ENCODE results near the gene TMEM191B. TPM values are rescaled to one million over a fixed set of nuclear protein-coding genes. Genes with fewer than 3 reads are reported as not detected.
"Not testable (repeated sequence)": the region's sequence is repeated elsewhere in the genome, so short reads cannot be mapped to it uniquely, and the experiment has no call there.

Gene TMEM191B
- total and polyA plus RNA-seq, 7 experiments from 2014 or later: 1.0 to 4.2 (median 2.5) TPM; not detected in 2

DNA sequence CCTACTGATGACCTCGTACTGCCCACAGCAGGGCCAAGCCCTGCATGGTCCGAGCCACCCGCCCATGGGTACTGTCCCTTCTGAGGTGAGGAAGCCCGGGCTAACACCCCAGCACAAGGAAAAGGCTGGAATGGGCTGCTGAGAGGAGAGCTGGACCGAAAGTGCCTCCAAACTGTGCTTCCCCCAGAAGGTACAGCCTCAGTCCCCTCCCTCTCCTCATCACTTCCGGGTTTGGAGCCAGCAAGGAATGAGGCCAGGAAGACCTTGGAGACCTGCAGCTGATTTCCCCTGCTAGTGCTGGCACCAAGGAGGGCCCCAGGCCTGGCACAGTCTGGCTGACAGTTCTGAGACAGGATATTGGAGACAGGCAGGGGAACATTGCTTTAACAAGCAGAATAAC, 31.3 kb downstream of the TMEM191B start:
- H3K4me1 Mint-ChIP-seq; H3K4me3 Mint-ChIP-seq; H3K9me3 ChIP-seq (ENCODE audit: control insufficient read depth in 2 of 3, low read length in 3 of 3); POLR2A ChIA-PET; H3K36me3 ChIP-seq (ENCODE audit: control insufficient read depth in 2 of 3, insufficient read depth in 3 of 3, low read length in 3 of 3); H3K4me3 ChIP-seq (ENCODE audit: low read length); DNase-seq; H3K4me1 ChIP-seq (ENCODE audit: control insufficient read depth in 2 of 2, insufficient read depth in 2 of 2, low read length in 2 of 2); H3K36me3 Mint-ChIP-seq; ATAC-seq; H3K9me3 Mint-ChIP-seq; H3K27ac Mint-ChIP-seq; intact Hi-C loops (cut with micrococcal nuclease); H3K27ac ChIP-seq (ENCODE audit: low read depth, low read length); CTCF ChIA-PET; H3K27me3 ChIP-seq (ENCODE audit: control insufficient read depth in 2 of 2, insufficient read depth in 2 of 2, low read length in 2 of 2); H3K27me3 Mint-ChIP-seq: not testable (repeated sequence)

DNA sequence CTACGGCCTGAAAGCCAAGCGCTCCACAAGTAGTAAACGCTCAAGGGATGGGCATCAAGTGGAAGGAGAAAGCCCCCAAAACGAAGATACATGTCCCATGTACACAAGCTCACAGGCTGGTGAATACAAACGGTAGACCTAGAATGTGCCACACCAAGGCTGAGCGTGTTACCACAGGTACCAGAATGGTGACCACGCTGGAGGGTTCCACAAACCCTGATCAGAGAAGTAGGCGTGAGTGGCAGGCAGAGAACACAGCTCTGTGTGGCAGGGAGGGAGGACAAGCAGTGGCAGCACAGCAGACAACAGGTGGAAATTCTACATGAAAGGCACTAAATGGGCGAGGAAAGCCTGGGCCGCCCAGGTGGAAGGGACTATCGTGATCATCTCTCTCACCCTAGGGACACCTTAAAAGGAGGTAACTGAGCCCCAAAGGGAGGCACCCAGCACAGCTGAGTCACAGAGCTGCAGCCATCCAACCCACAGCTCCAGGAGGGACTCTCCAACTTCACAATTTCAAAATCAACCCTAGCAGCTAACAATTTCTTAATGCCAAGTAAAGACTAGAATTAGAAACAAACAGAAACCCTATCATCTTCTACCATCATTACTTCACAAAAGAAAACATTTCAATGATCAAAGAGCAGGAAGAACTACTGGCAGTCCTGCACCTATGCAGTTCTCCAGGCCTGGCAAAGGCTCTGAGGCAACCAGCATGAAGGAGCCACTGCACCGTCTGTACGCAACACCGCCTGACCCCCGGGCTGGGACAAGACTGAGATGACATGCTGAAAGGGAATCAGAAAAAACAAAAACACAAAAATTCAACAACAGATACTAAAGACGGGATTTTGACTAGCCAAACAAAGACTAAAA, 32.7 kb downstream of the TMEM191B start:
- H3K4me1 Mint-ChIP-seq; H3K36me3 Mint-ChIP-seq; H3K27me3 Mint-ChIP-seq; POLR2A ChIA-PET; CTCF ChIA-PET; H3K27ac ChIP-seq (ENCODE audit: low read depth, low read length); H3K27ac Mint-ChIP-seq; H3K9me3 ChIP-seq (ENCODE audit: control insufficient read depth in 2 of 3, low read length in 3 of 3); intact Hi-C loops (cut with micrococcal nuclease); H3K36me3 ChIP-seq (ENCODE audit: control insufficient read depth in 2 of 3, insufficient read depth in 3 of 3, low read length in 3 of 3); DNase-seq; H3K4me3 ChIP-seq (ENCODE audit: low read length); H3K4me3 Mint-ChIP-seq; H3K27me3 ChIP-seq (ENCODE audit: control insufficient read depth in 2 of 2, insufficient read depth in 2 of 2, low read length in 2 of 2); H3K9me3 Mint-ChIP-seq; H3K4me1 ChIP-seq (ENCODE audit: control insufficient read depth in 2 of 2, insufficient read depth in 2 of 2, low read length in 2 of 2): not testable (repeated sequence)
- ATAC-seq: peak; percentile 87

DNA sequence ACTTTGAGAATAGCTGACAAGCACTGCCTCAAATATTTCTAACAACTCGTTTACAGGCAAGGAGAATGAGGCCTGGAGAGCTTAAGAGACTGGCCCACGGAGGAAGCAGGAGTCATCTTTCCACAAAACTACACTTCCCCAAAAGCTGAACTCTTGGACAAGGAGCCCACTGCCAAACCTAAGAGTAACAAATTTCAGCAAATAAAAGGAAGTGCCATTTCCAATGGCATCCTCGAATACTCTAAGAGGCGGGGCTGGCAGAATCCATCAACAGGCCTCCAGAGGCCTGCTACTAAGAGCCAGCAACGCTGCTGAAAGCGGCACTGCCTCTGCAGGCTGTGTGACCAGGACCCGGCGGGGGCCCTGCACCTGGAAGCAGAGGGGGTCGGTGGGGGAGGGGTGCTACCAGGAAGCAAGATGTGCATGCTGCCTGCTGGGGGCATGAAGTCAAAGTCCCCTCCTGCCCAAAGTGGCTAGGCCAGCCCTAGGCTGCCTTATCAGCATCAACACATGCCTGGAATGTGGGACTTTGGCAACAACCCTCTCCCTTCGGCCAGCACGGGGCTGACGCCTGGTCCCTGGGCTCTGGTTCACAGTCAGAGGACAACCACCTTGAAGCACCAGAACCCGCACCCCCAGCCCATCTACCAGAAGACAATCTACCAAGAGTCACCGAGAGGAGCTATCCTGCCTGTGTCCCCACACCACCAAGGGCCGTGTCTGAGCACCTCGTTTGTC, 43.1 kb downstream of the TMEM191B start:
- H3K27ac ChIP-seq (ENCODE audit: low read depth, low read length); intact Hi-C loops (cut with micrococcal nuclease); POLR2A ChIA-PET; H3K27me3 Mint-ChIP-seq; H3K4me1 ChIP-seq (ENCODE audit: control insufficient read depth in 2 of 2, insufficient read depth in 2 of 2, low read length in 2 of 2); H3K4me3 ChIP-seq (ENCODE audit: low read length); H3K9me3 ChIP-seq (ENCODE audit: control insufficient read depth in 2 of 3, low read length in 3 of 3); DNase-seq; H3K4me1 Mint-ChIP-seq; H3K27ac Mint-ChIP-seq; H3K4me3 Mint-ChIP-seq; CTCF ChIA-PET; H3K36me3 Mint-ChIP-seq; H3K9me3 Mint-ChIP-seq; H3K36me3 ChIP-seq (ENCODE audit: control insufficient read depth in 2 of 3, insufficient read depth in 3 of 3, low read length in 3 of 3); H3K27me3 ChIP-seq (ENCODE audit: control insufficient read depth in 2 of 2, insufficient read depth in 2 of 2, low read length in 2 of 2): not testable (repeated sequence)
- peak; percentile 10 for ATAC-seq

DNA sequence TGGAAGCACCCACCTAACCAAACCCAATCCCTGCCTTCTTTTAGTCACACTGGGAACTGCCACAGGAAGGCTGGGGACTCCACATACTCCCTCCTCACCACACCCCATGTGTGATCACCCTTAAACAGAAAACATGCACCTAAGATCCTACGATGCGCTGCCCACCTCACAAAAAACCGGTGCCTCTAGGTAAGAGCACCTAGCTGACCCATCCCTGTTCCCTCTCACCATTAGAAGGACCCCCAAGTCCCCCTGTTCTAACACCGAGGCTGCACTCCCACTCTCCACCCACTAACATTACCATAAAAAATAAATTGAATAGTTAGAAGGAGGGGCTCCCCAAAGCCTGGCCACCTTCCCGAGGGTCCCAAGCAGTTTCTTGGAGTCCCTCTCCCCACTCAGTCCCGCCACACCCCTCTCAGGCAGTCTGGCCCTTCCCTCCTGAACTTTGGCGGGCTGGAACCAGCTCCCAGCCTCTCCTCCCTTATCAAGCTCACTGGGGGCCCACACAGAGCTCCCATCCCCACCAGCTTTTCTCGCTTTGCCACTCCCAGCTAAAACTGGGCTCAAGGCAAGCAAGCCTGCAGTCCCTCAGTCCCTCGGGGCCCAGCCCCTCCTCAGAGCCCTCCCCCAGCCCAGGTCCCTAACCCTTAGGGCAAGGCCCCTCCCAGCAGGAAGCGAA, 46.0 kb downstream of the TMEM191B start:
- POLR2A ChIA-PET; H3K36me3 ChIP-seq (ENCODE audit: control insufficient read depth in 2 of 3, insufficient read depth in 3 of 3, low read length in 3 of 3); H3K4me1 ChIP-seq (ENCODE audit: control insufficient read depth in 2 of 2, insufficient read depth in 2 of 2, low read length in 2 of 2); H3K36me3 Mint-ChIP-seq; H3K4me3 ChIP-seq (ENCODE audit: low read length); H3K4me3 Mint-ChIP-seq; H3K9me3 ChIP-seq (ENCODE audit: control insufficient read depth in 2 of 3, low read length in 3 of 3); H3K27ac ChIP-seq (ENCODE audit: low read depth, low read length); CTCF ChIA-PET; H3K4me1 Mint-ChIP-seq; H3K9me3 Mint-ChIP-seq; H3K27me3 Mint-ChIP-seq; DNase-seq; intact Hi-C loops (cut with micrococcal nuclease); H3K27me3 ChIP-seq (ENCODE audit: control insufficient read depth in 2 of 2, insufficient read depth in 2 of 2, low read length in 2 of 2); ATAC-seq: not testable (repeated sequence)
- peak overlapping the region in 2 of 9 donors; percentile 22 to 45 for H3K27ac Mint-ChIP-seq

- H3K4me1 ChIP-seq (ENCODE audit: control insufficient read depth in 2 of 2, insufficient read depth in 2 of 2, low read length in 2 of 2); H3K27me3 ChIP-seq (ENCODE audit: control insufficient read depth in 2 of 2, insufficient read depth in 2 of 2, low read length in 2 of 2); POLR2A ChIA-PET; H3K9me3 Mint-ChIP-seq; H3K9me3 ChIP-seq (ENCODE audit: control insufficient read depth in 2 of 3, low read length in 3 of 3); H3K36me3 ChIP-seq (ENCODE audit: control insufficient read depth in 2 of 3, insufficient read depth in 3 of 3, low read length in 3 of 3); intact Hi-C loops (cut with micrococcal nuclease); H3K4me3 ChIP-seq (ENCODE audit: low read length); DNase-seq; H3K4me3 Mint-ChIP-seq; H3K27me3 Mint-ChIP-seq; H3K4me1 Mint-ChIP-seq; CTCF ChIA-PET; H3K27ac Mint-ChIP-seq; H3K27ac ChIP-seq (ENCODE audit: low read depth, low read length); H3K36me3 Mint-ChIP-seq: not testable (repeated sequence)
- peak; percentile 88 for ATAC-seq
Observed at GRCh38 chr22:18574555-18574954, 47.0 kb downstream of the TMEM191B start.

DNA sequence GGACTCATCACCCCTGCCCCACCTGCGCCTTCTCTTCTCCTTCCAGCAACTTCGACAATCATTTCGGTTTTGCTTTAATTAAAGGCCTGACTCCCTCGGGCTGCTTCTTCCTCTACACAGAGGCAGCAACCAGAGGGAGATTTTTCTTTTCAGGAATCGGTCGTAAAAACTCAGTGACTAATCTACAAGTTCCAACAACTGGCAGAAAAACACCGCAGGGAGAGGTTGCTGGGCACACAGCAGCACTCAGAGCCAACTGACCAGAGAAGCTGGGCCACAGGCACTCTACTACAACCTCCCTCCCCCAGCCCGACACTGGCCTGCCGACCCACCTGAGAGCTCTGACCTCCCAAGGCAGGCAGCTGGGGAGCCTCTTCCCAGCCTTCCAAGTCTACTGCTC, 48.1 kb downstream of the TMEM191B start:
- intact Hi-C loops (cut with micrococcal nuclease); H3K36me3 Mint-ChIP-seq; H3K27ac ChIP-seq (ENCODE audit: low read depth, low read length); H3K27me3 Mint-ChIP-seq; H3K9me3 ChIP-seq (ENCODE audit: control insufficient read depth in 2 of 3, low read length in 3 of 3); H3K4me1 Mint-ChIP-seq; H3K4me3 ChIP-seq (ENCODE audit: low read length); DNase-seq; H3K36me3 ChIP-seq (ENCODE audit: control insufficient read depth in 2 of 3, insufficient read depth in 3 of 3, low read length in 3 of 3); ATAC-seq; H3K27me3 ChIP-seq (ENCODE audit: control insufficient read depth in 2 of 2, insufficient read depth in 2 of 2, low read length in 2 of 2); H3K9me3 Mint-ChIP-seq; POLR2A ChIA-PET; H3K4me1 ChIP-seq (ENCODE audit: control insufficient read depth in 2 of 2, insufficient read depth in 2 of 2, low read length in 2 of 2); H3K4me3 Mint-ChIP-seq; H3K27ac Mint-ChIP-seq; CTCF ChIA-PET: not testable (repeated sequence)
